Lung (tissue), 12 donors: ENCODE measurements around the gene CCDC107. TPM values are rescaled to one million over a fixed set of nuclear protein-coding genes. Genes with fewer than 3 reads are reported as not detected.

ENCODE experiments used
- ATAC-seq: fragments of 200-7000 bp; cut with Tn5 transposase; one replicate; pipeline ENCODE4 v1.9.1; 2020; ENCODE audit warnings: moderate number of reproducible peaks; ENCODE audit not compliant: insufficient read depth, low FRiP score
- DNase-seq, 3 donors: peaks; one replicate each; pipeline ENCODE4 v3.0.0-alpha.2; 2013 to 2017
- H3K27ac ChIP-seq, 2 donors: one replicate each; pipeline ENCODE4 v1.5.1; 2013; ENCODE audit warnings: mild to moderate bottlenecking in 2 of 2, moderate library complexity in 2 of 2, control low read depth in 1 of 2, inconsistent platforms in 1 of 2, low read depth in 1 of 2, low read length in 1 of 2
- H3K27me3 ChIP-seq, 3 donors: one replicate each; pipeline ENCODE4 v1.5.1; 2013; ENCODE audit warnings: low read length in 2 of 3; ENCODE audit not compliant: control insufficient read depth in 3 of 3, insufficient read depth in 3 of 3
- H3K36me3 ChIP-seq, 4 donors: one replicate each; pipeline ENCODE4 v1.5.1; 2013; ENCODE audit warnings: low read length in 4 of 4, mild to moderate bottlenecking in 1 of 4, moderate library complexity in 1 of 4; ENCODE audit not compliant: control insufficient read depth in 4 of 4, insufficient read depth in 4 of 4
- H3K4me1 ChIP-seq, 5 donors: one replicate each; pipeline ENCODE4 v1.5.1; 2013; ENCODE audit warnings: low read length in 5 of 5, mild to moderate bottlenecking in 2 of 5, moderate library complexity in 1 of 5; ENCODE audit not compliant: control insufficient read depth in 5 of 5, insufficient read depth in 5 of 5
- H3K4me3 ChIP-seq: one replicate; pipeline ENCODE4 v1.5.1; 2013; ENCODE audit warnings: mild to moderate bottlenecking, control low read depth, moderate library complexity
- H3K9ac ChIP-seq, 2 donors: one replicate each; pipeline ENCODE4 v1.5.1; 2013; ENCODE audit warnings: low read length in 2 of 2, control low read depth in 1 of 2; ENCODE audit not compliant: insufficient read depth in 1 of 2
- H3K9me3 ChIP-seq, 4 donors: one replicate each; pipeline ENCODE4 v1.5.1; 2013; ENCODE audit warnings: low read length in 3 of 4, mild to moderate bottlenecking in 1 of 4, moderate library complexity in 1 of 4; ENCODE audit not compliant: control insufficient read depth in 4 of 4, insufficient read depth in 3 of 4
- WGBS, 2 donors: extraction: QIAGEN DNeasy Blood & Tissue Kit; methylation state at CpG; one replicate each; pipeline ENCODE4 v1.1.7; 2013; 5-methylcytosine and 5-hydroxymethylcytosine counted together
- polyA plus RNA-seq, 2 donors: library from polyadenylated mRNA; stranded (reverse); fragments of 200-250 nt; gene quantifications; one replicate each; pipeline ENCODE4 v1.2.1, GENCODE V29; 2013
- total RNA-seq, 2 donors: library from RNA; depleted of rRNA in 1 of 2; stranded (reverse); fragments of >200 nt in 1 of 2; gene quantifications; one replicate each; pipeline ENCODE4 v1.2.1, GENCODE V29; 2014 to 2021
- TF ChIP-seq, protein P1 (sequence below): IDR thresholded peaks from 2 replicates; pipeline ENCODE4 v1.5.1; 2012; ENCODE audit warnings: mild to moderate bottlenecking; ENCODE audit errors: control extremely low read depth, extremely low read depth
- donor health status: control.
- donor health status: control.
- donor health status: Bipolar disorder and iron deficiency.
- donor health status: healthy.
- donor health status: DM: yes; HTN: yes; CAD: no.

CCDC107 gene
- total and polyA plus RNA-seq, 4 donors, result 9.9 to 53.9 (median 31.0) TPM

DNA sequence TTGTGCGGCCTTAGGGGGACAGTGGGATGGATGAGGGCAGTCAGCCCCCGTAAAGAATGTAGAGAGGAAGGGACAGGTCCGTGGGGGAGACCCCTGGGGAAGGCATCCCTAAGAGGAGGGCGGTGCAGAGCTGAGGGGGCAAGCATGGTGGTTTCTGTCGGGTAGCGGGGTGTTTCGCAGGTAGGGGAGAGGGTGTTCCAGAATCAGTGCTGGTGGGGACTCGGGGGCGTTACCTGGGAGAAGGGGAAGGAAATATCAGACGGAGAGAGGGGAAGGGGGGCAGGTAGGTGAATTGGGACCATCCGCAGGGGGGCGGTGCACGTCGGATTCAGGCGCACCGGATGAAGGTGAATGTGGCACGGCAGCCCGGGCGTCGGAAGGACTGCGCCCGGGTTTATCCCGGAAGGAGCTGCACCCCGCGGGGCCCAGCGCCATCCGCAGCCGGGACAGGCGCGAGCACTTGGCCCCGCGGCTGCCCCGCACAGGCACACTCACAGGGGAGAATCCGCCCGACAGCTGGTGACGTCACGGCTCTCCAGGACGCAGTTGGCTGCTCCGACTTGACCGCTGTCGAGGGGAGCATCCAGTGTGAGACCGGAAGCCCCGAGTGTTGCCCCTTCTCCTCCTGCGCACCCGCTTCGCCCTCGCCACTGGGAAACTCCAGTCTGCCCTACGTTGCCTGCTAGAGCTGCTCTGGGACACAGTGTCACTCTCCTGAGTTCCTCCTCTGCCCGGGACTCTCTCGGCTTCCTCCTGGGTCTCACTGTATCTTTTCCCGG lies 41.2 kb upstream of the CCDC107 start:
- Histone ChIP-seq H3K4me1 (peaks cover 0 to 7% (median 0%) of the 10 kb centered on the region in 5 donors), H3K27me3 (peaks cover 0 to 17% (median 16%) of the 10 kb centered on the region in 3 donors), H3K27ac (no peak overlapping the region), H3K4me3 (peak overlapping the region; percentile 18), H3K36me3 (no peaks in the 10 kb centered on the region), H3K9me3 (no peaks in the 10 kb centered on the region), H3K9ac (no peak overlapping the region)
- peak; percentile 53 to 80 (median 66) for DNase-seq
- peak; percentile 34 for ATAC-seq
- 9 to 10% methylated on average over 47 to 51 of the region's 51 CpGs for WGBS, 2 donors
- TF ChIP-seq, protein P1, sequence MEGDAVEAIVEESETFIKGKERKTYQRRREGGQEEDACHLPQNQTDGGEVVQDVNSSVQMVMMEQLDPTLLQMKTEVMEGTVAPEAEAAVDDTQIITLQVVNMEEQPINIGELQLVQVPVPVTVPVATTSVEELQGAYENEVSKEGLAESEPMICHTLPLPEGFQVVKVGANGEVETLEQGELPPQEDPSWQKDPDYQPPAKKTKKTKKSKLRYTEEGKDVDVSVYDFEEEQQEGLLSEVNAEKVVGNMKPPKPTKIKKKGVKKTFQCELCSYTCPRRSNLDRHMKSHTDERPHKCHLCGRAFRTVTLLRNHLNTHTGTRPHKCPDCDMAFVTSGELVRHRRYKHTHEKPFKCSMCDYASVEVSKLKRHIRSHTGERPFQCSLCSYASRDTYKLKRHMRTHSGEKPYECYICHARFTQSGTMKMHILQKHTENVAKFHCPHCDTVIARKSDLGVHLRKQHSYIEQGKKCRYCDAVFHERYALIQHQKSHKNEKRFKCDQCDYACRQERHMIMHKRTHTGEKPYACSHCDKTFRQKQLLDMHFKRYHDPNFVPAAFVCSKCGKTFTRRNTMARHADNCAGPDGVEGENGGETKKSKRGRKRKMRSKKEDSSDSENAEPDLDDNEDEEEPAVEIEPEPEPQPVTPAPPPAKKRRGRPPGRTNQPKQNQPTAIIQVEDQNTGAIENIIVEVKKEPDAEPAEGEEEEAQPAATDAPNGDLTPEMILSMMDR, result no peak

DNA sequence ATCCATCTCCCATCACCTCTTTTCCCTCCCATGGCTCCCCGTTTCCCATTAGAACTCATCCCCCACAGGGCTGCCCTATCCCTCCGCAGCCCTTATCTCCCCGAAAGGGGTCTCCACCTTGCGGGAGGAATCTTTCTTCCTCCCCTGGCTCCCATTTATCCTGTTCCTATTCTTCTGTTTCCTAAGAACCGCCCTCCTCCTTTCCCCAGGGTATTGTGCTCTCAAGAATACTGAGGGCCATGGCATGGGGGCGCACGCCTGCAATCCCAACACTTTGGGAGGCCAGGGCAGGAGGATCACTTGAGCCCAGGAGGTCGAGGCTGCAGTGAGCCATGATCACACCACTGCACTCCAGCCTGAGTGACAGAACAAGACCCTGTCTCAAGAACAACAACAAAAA lies 40.5 kb upstream of the CCDC107 start:
- TF ChIP-seq, protein P1, result no peak
- WGBS, 2 donors, result 63 to 66% methylated on average over 8 of the region's 8 CpGs
- no peak overlapping the region for H3K4me3 ChIP-seq
- no peak for ATAC-seq
- no peak for DNase-seq
- H3K36me3 ChIP-seq, result no peaks in the 10 kb centered on the region
- H3K9ac ChIP-seq, result no peak overlapping the region
- H3K9me3 ChIP-seq, result no peaks in the 10 kb centered on the region
- no peak overlapping the region for H3K27ac ChIP-seq
- H3K4me1 ChIP-seq, result peaks cover 0 to 7% (median 0%) of the 10 kb centered on the region in 5 donors
- peaks cover 0 to 17% (median 16%) of the 10 kb centered on the region in 3 donors for H3K27me3 ChIP-seq

DNA sequence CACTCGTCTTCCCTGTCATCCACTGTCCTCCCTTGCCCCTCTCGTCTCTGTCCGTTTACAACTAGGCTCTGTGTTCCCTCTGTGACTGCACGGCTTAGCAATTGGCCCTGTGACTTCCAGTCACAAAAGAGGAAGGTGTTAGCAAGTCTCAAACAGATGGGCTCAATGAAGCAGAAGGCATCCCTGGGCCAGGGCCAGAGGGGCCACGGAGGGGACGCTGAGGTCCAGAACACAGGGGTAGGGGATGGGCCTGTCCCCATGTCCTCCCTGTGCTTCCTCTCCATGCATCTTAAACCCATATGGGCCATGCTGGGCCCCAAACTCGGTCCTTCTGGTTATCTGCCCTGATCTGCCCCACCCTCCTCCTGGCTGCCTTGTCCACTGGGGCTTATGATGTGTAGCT lies 39.8 kb upstream of the CCDC107 start, which contains the start of gene CD72:
TSS of gene CD72 (minus strand) at position 89 of the 403 bp plus-strand sequence. CDS start 110 bp downstream, outside the sequence.
- no peak for DNase-seq
- H3K9me3 ChIP-seq, result no peaks in the 10 kb centered on the region
- peaks cover 0 to 7% (median 0%) of the 10 kb centered on the region in 5 donors for H3K4me1 ChIP-seq
- TF ChIP-seq, protein P1, result no peak
- no peak within 1 kb of the TSS for H3K9ac ChIP-seq
- 35 to 59% methylated on average over 7 of the region's 7 CpGs for WGBS, 2 donors
- peak within 1 kb of the TSS; percentile 18 for H3K4me3 ChIP-seq
- peaks cover 0 to 17% (median 16%) of the 10 kb centered on the region in 3 donors for H3K27me3 ChIP-seq
- ATAC-seq, result no peak
- no peaks in the 10 kb centered on the region for H3K36me3 ChIP-seq
- no peak within 1 kb of the TSS for H3K27ac ChIP-seq
